K562 (cell line): ENCODE measurements around the gene MALAT1. TPM values are rescaled to one million over a fixed set of nuclear protein-coding genes. Genes with fewer than 3 reads are reported as not detected.

Source experiments
- ARNT ChIP-seq, 2 experiments: fragments of 450-650 bp; IDR thresholded peaks; 2 replicates each; pipeline ENCODE4 v1.6.1; 2016; ENCODE audit warnings: mild to moderate bottlenecking in 1 of 2
- ATF4 ChIP-seq: fragments of 450-650 bp; formaldehyde crosslinking; IDR thresholded peaks from 2 replicates; pipeline ENCODE4 v1.4.0; 2022; ENCODE audit warnings: mild to moderate bottlenecking, moderate library complexity
- CAMTA2 ChIP-seq: fragments of 250-450 bp; sonication (Bioruptor Pico); conservative IDR thresholded peaks from 2 replicates; pipeline ENCODE4 v1.5.1; 2022
- CBFA2T3 ChIP-seq: fragments of 450-650 bp; IDR thresholded peaks from 2 replicates; pipeline ENCODE4 v1.6.1; 2017
- FOXK2 ChIP-seq, 2 experiments: fragments of 450-650 bp; IDR thresholded peaks in 1 of 2; conservative IDR thresholded peaks in 1 of 2; 2 replicates each; pipeline ENCODE4 v1.6.1; 2016; ENCODE audit warnings: low read depth in 2 of 2, mild to moderate bottlenecking in 1 of 2
- HMG20A ChIP-seq: fragments of 450-650 bp; formaldehyde crosslinking; conservative IDR thresholded peaks from 2 replicates; pipeline ENCODE4 v1.4.0; 2020; ENCODE audit warnings: mild to moderate bottlenecking, mixed read lengths
- HSF4 ChIP-seq: fragments of 250-450 bp; sonication (Bioruptor Pico); IDR thresholded peaks from 2 replicates; pipeline ENCODE4 v2.1.2; 2022; ENCODE audit warnings: mild to moderate bottlenecking, moderate library complexity, borderline replicate concordance
- KLF6 ChIP-seq: fragments of 250-450 bp; sonication (Bioruptor Pico); IDR thresholded peaks from 2 replicates; pipeline ENCODE4 v1.4.0; 2020; ENCODE audit warnings: mild to moderate bottlenecking, moderate library complexity, borderline replicate concordance
- MAFG ChIP-seq: fragments of 450-650 bp; conservative IDR thresholded peaks from 2 replicates; pipeline ENCODE4 v1.6.1; 2016; ENCODE audit warnings: missing genetic modification characterization, missing compliant biosample characterization
- MEF2D ChIP-seq: conservative IDR thresholded peaks from 2 replicates; pipeline ENCODE4 v1.6.1; 2016; ENCODE audit warnings: low read depth, missing genetic modification characterization, missing compliant biosample characterization
- MXI1 ChIP-seq: IDR thresholded peaks from 2 replicates; pipeline ENCODE4 v1.6.1; 2011; ENCODE audit warnings: low read depth, mild to moderate bottlenecking, improper control_type of control experiment, low read length
- NFIX ChIP-seq: fragments of 250-450 bp; sonication (Bioruptor Pico); IDR thresholded peaks from 2 replicates; pipeline ENCODE4 v1.4.0; 2020; ENCODE audit warnings: low read depth, mild to moderate bottlenecking, moderate library complexity
- NFRKB ChIP-seq: fragments of 450-650 bp; IDR thresholded peaks from 2 replicates; pipeline ENCODE4 v1.6.1; 2016; ENCODE audit warnings: low read depth
- PCBP1 ChIP-seq: fragments of 200-400 bp; formaldehyde crosslinking; IDR thresholded peaks from 2 replicates; pipeline ENCODE4 v1.6.1; 2018; ENCODE audit warnings: mild to moderate bottlenecking, low read depth, low read length; ENCODE audit not compliant: poor library complexity, severe bottlenecking
- RBM22 ChIP-seq: fragments of 200-400 bp; formaldehyde crosslinking; IDR thresholded peaks from 2 replicates; pipeline ENCODE4 v1.6.1; 2018; ENCODE audit warnings: low read length, low read depth; ENCODE audit not compliant: poor library complexity, severe bottlenecking
- RUNX1 ChIP-seq: sonication (generic); IDR thresholded peaks from 2 replicates; pipeline ENCODE4 v1.6.1; 2016; ENCODE audit warnings: antibody characterized with exemption, low read depth
- SIN3A ChIP-seq, 2 experiments: fragments of 150-350 bp in 1 of 2; IDR thresholded peaks; 2 replicates each; pipeline ENCODE4 v1.6.1; 2011 to 2016; ENCODE audit warnings: borderline replicate concordance in 2 of 2, low read depth in 2 of 2, low read length in 2 of 2, mild to moderate bottlenecking in 2 of 2, moderate library complexity in 2 of 2; ENCODE audit not compliant: control insufficient read depth in 1 of 2
- SRSF9 ChIP-seq: fragments of 200-400 bp; formaldehyde crosslinking; IDR thresholded peaks from 2 replicates; pipeline ENCODE4 v1.6.1; 2017; ENCODE audit warnings: low read depth, low read length, borderline replicate concordance
- TAL1 ChIP-seq: fragments of 450-650 bp; IDR thresholded peaks from 2 replicates; pipeline ENCODE4 v1.6.1; 2016; ENCODE audit warnings: mild to moderate bottlenecking
- TARDBP ChIP-seq: fragments of 450-650 bp; IDR thresholded peaks from 2 replicates; pipeline ENCODE4 v1.6.1; 2016
- U2AF2 ChIP-seq: fragments of 200-400 bp; formaldehyde crosslinking; optimal IDR thresholded peaks from 2 replicates; pipeline ENCODE3; 2017; ENCODE audit warnings: low read depth, mild to moderate bottlenecking, low read length
- ZNF121 ChIP-seq: sonication (generic); formaldehyde crosslinking; conservative IDR thresholded peaks from 2 replicates; pipeline ENCODE4 v1.8.0; 2022; ENCODE audit warnings: missing genetic modification reagents
- ZNF143 ChIP-seq: sonication (generic); formaldehyde crosslinking; IDR thresholded peaks from 2 replicates; pipeline ENCODE4 v1.9.0; 2022; ENCODE audit warnings: mild to moderate bottlenecking, missing genetic modification reagents
- ZNF217 ChIP-seq: sonication (generic); formaldehyde crosslinking; IDR thresholded peaks from 2 replicates; pipeline ENCODE4 v1.8.0; 2022; ENCODE audit warnings: mild to moderate bottlenecking, missing genetic modification reagents
- ZNF24 ChIP-seq: fragments of 450-650 bp; IDR thresholded peaks from 2 replicates; pipeline ENCODE4 v1.6.1; 2016
- ZNF507 ChIP-seq: conservative IDR thresholded peaks from 2 replicates; pipeline ENCODE4 v1.6.1; 2017; ENCODE audit warnings: missing genetic modification characterization, missing compliant biosample characterization
- polyA plus RNA-seq, 8 experiments: library from polyadenylated mRNA; depleted of rRNA in 4 of 8; stranded (reverse) in 5 of 8; unstranded in 3 of 8; fragments of >200 nt; fragmentation: Nextera tagmentation in 2 of 8; fragmentation: Illumina TruSeq in 1 of 8; extraction: Ambion mirVana in 2 of 8; extraction: Trizol in 1 of 8; gene quantifications; 2 replicates each; pipeline versions ENCODE4 v1.2.1 to v1.2.3, GENCODE V29; 2011 to 2014; ENCODE audit warnings: inconsistent platforms in 1 of 8, missing spikeins in 1 of 8
- total RNA-seq, 7 experiments: library from RNA; depleted of rRNA in 6 of 7; stranded (reverse); fragments of >200 nt in 6 of 7; fragmentation: Illumina TruSeq in 2 of 7; extraction: Trizol in 2 of 7; gene quantifications; 2 replicates each; pipeline versions ENCODE4 v1.2.1 to v1.2.3, GENCODE V29; 2011 to 2021; ENCODE audit warnings: low replicate concordance in 1 of 7
- TF ChIP-seq, protein P1 (sequence below): fragments of 450-650 bp; IDR thresholded peaks from 2 replicates; pipeline ENCODE4 v1.6.1; 2016; ENCODE audit warnings: low read depth, mild to moderate bottlenecking, moderate library complexity

The MALAT1 gene
- total and polyA plus RNA-seq, 9 of the 15 experiments (the other 6 are each of a cell fraction or from before 2014, with no cell fraction given) = 363 to 8,715 (median 2,351) TPM

GRCh38 chr11:65506772-65507505 lies 8.1 kb downstream of the MALAT1 start (continued):
- TF ChIP-seq ZNF24 (no peak), MEF2D (tag) (peak; percentile 14), PCBP1 (no peak), RBM22 (peak; percentile 100), CBFA2T3 (no peak), FOXK2 (conservative IDR thresholded peaks at IDR 0.05 in 1 of 2, IDR thresholded peaks at IDR 0.05 in 1 of 2; ENCODE audit: low read depth in 2 of 2) (peak; percentile 13 to 88), CAMTA2 (CRISPR knock-in tag) (peak; percentile 93), TARDBP (0 out of 2 replicates have a peak, but pooled peaks have one; percentile 83), U2AF2 (no peak), MAFG (tag) (no peak), SRSF9 (no peak), KLF6 (no peak), ZNF143 (CRISPR knock-in tag) (peak; percentile 52; the same call in 1 of the 2 replicates), NFRKB (no peak), MXI1 (no peak; the same call in 1 of the 2 replicates), TAL1 (no peak; the same call in 1 of the 2 replicates), HSF4 (CRISPR knock-in tag) (no peak), RUNX1 (peak; percentile 77; the same call in 1 of the 2 replicates), ZNF217 (CRISPR knock-in tag) (no peak), ATF4 (peak; percentile 92), HMG20A (peak; percentile 90), ARNT (IDR thresholded peaks at IDR 0.05) (peak; percentile 54 to 62; a peak in 3 of 4 replicates), ZNF121 (CRISPR knock-in tag) (peak; percentile 86), SIN3A (IDR thresholded peaks at IDR 0.05; ENCODE audit: borderline replicate concordance in 2 of 2, control insufficient read depth in 1 of 2, low read depth in 2 of 2, low read length in 2 of 2) (peak in 1 of 2 experiments; percentile 98; a peak in 3 of 4 replicates), ZNF507 (tag) (no peak), NFIX (CRISPR knock-in tag) (no peak; the same call in 1 of the 2 replicates)
- TF ChIP-seq, protein P1, sequence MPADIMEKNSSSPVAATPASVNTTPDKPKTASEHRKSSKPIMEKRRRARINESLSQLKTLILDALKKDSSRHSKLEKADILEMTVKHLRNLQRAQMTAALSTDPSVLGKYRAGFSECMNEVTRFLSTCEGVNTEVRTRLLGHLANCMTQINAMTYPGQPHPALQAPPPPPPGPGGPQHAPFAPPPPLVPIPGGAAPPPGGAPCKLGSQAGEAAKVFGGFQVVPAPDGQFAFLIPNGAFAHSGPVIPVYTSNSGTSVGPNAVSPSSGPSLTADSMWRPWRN = no peak; the same call in 1 of the 2 replicates
